ENCODE data around the gene SOAT1.
"Not testable (repeated sequence)": the region's sequence is repeated elsewhere in the genome, so short reads cannot be mapped to it uniquely, and the experiment has no call there.

Gene SOAT1

GRCh38 chr1:179393721-179394120 lies 100.1 kb downstream of the SOAT1 start:
- H4K20me1 ChIP-seq (ENCODE audit: insufficient read depth): no peaks in the 10 kb centered on the region
- H3K36me3 ChIP-seq (ENCODE audit: insufficient read depth): no peaks in the 10 kb centered on the region
- H3K79me2 ChIP-seq (ENCODE audit: insufficient read depth, low read depth): no peaks in the 10 kb centered on the region
- H3K4me3 ChIP-seq (IDR thresholded peaks at IDR 0.05; ENCODE audit: insufficient read depth, low read depth, low read length): no peak overlapping the region
- no peak overlapping the region for H3K4me2 ChIP-seq
- no peaks in the 10 kb centered on the region for H3K27me3 ChIP-seq (ENCODE audit: insufficient read depth, low read depth)
- H2AFZ ChIP-seq (ENCODE audit: low read depth): no peak overlapping the region
- H3K27ac ChIP-seq: no peak overlapping the region
- no peaks in the 10 kb centered on the region for H3K4me1 ChIP-seq (ENCODE audit: low read depth, poor library complexity, severe bottlenecking)
- H3K9ac ChIP-seq: no peak overlapping the region
- no peak for TF ChIP-seq CTCF (conservative IDR thresholded peaks at IDR 0.05; ENCODE audit: low read depth, low read length)

GRCh38 chr1:179399399-179399798 lies 105.8 kb downstream of the SOAT1 start:
- H3K79me2 ChIP-seq (ENCODE audit: insufficient read depth, low read depth); H3K4me1 ChIP-seq (ENCODE audit: low read depth, poor library complexity, severe bottlenecking); H3K36me3 ChIP-seq (ENCODE audit: insufficient read depth); H3K27ac ChIP-seq; H3K27me3 ChIP-seq (ENCODE audit: insufficient read depth, low read depth); H3K4me2 ChIP-seq; H3K4me3 ChIP-seq (IDR thresholded peaks at IDR 0.05; ENCODE audit: insufficient read depth, low read depth, low read length); H2AFZ ChIP-seq (ENCODE audit: low read depth); H4K20me1 ChIP-seq (ENCODE audit: insufficient read depth); H3K9ac ChIP-seq: not testable (repeated sequence)

All from KMS-11 (cell line).